Kidney epithelial cell (primary cell): ENCODE results near the gene FASTKD3. TPM values are rescaled to one million over a fixed set of nuclear protein-coding genes. Genes with fewer than 3 reads are reported as not detected.

Source experiments
- DNase-seq: peaks from one replicate; pipeline ENCODE4 v3.0.0-alpha.2; 2010; ENCODE audit warnings: low read depth
- H3K27me3 ChIP-seq: 2 replicates; pipeline ENCODE4 v1.6.0; 2011; ENCODE audit warnings: low read length; ENCODE audit not compliant: control insufficient read depth, insufficient read depth
- H3K36me3 ChIP-seq: 2 replicates; pipeline ENCODE4 v1.5.1; 2011; ENCODE audit warnings: low read length; ENCODE audit not compliant: control insufficient read depth, insufficient read depth
- H3K4me3 ChIP-seq: 2 replicates; pipeline ENCODE4 v1.5.1; 2011; ENCODE audit warnings: low read depth, mild to moderate bottlenecking, control low read depth, low read length
- CTCF ChIP-seq: IDR thresholded peaks from 2 replicates; pipeline ENCODE4 v1.5.1; 2011; ENCODE audit warnings: mild to moderate bottlenecking, moderate library complexity, low read length, control low read depth, inconsistent platforms; ENCODE audit not compliant: insufficient read depth, poor library complexity, severe bottlenecking
- total RNA-seq: library from RNA; depleted of rRNA; stranded (reverse); fragments of >200 nt; gene quantifications from 2 replicates; pipeline ENCODE4 v1.2.3, GENCODE V29; 2015

The FASTKD3 gene
- total RNA-seq, 1 donor from 2014 or later, result 17.0 TPM

GRCh38 chr5:7907612-7908011 is 38.8 kb upstream of the FASTKD3 start:
- no peak for DNase-seq
- no peak for TF ChIP-seq CTCF
- no peaks in the 10 kb centered on the region for H3K36me3 ChIP-seq
- H3K27me3 ChIP-seq, result no peaks in the 10 kb centered on the region
- H3K4me3 ChIP-seq, result no peak overlapping the region

DNA sequence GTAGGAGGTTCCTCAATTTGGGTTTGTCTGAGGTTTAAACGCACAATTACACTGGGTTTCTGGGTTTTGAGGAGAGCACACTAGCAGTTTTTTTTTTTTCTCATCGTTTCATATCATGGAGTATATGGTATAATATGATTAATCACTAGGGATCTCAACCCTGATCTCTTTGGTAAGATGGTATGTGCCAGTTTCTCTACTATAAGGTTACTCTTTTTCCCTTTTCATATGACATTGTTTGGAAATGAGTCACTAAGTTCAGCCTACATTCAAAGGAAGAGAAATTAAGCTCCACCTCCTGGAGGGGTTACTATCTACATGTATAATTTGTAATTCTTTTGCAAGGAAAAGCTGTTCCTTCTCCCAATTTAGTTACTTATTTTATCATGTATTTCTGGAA is 35.3 kb upstream of the FASTKD3 start:
- H3K36me3 ChIP-seq, result peaks cover 1% of the 10 kb centered on the region
- no peak for TF ChIP-seq CTCF
- no peak overlapping the region for H3K4me3 ChIP-seq
- no peaks in the 10 kb centered on the region for H3K27me3 ChIP-seq
- DNase-seq, result peak; percentile 21

DNA sequence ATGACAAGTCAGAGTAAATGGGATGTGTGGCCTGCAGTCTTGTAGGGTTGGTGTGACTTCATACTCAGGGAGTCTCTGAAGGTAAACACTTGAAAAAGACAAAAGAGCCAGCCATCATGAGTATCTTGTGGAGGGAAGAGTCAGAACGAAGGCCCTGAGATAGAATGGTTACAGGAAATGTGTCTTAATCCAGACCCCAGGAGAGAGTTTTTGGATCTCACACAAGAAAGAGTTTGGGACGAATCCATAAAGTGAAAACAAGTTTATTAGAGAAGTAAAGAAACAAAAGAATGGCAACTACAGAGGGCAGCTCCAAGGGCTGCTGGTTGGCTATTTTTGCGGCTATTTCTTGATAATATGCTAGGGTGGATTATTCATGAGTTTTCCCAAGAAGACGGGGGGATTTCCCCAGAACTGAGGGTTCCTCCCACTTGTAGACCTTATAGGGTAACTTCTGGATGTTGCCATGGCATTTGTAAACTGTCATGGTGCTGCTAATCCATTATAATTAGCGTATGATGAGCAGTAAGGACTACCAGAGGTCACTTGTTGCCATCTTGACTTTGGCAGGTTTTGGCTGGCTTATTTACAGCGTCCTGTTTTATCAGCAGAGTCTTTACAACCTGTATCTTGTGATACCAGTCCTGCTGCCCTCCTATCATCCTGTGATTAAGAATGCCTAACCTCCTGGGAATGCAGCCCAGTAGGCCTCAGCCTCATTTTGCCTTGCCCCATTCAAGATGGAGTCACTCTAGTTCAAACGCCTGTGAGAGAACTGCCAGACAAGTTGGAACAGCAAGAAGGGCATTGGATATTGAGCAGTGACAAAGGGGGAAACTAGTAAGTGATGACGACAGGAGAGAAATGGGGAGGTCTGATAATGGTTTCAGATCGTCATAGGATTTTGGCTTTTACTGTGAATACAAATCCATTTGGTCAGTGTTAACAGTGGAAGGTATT is 34.1 kb upstream of the FASTKD3 start:
- DNase-seq, result no peak
- Histone ChIP-seq H3K4me3 (no peak overlapping the region), H3K36me3 (peaks cover 1% of the 10 kb centered on the region), H3K27me3 (no peaks in the 10 kb centered on the region)
- TF ChIP-seq CTCF, result no peak

GRCh38 chr5:7902201-7902600 is 33.4 kb upstream of the FASTKD3 start:
- DNase-seq, result no peak
- H3K4me3 ChIP-seq, result no peak overlapping the region
- peaks cover 1% of the 10 kb centered on the region for H3K36me3 ChIP-seq
- no peaks in the 10 kb centered on the region for H3K27me3 ChIP-seq
- TF ChIP-seq CTCF, result no peak

DNA sequence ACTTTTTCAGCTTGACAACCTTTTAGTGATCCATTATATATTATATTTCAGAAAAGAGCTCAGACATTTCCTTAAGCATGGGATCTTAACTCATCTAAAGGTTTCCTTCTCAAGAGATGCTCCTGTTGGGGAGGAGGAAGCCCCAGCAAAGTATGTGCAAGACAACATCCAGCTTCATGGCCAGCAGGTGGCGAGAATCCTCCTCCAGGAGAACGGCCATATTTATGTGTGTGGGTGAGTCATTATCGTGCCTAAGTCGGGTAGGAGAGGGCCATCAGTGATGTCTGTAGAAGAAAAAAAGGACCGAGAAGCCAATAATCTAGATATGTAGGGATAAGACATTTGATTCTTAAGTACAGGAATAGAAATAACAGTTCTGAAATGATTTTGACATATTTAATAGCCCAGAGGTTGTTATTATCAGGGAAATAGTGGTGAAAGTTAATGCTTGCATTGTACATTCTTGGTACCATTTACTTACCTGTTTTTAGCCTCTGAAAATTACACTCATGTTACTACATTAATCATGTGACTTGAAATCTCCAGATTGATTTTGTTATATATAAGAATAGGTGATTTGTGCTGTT is 28.3 kb upstream of the FASTKD3 start:
- DNase-seq, result no peak
- Histone ChIP-seq H3K36me3 (peaks cover 1% of the 10 kb centered on the region), H3K27me3 (no peaks in the 10 kb centered on the region), H3K4me3 (no peak overlapping the region)
- peak; percentile 27 for TF ChIP-seq CTCF
